K562 (cell line): ENCODE measurements around the gene IGFALS. TPM values are rescaled to one million over a fixed set of nuclear protein-coding genes. Genes with fewer than 3 reads are reported as not detected.

Experiments used
- ATAC-seq: fragments of 200-7000 bp; cut with Tn5 transposase; 3 replicates; pipeline ENCODE4 v1.9.1; 2020; ENCODE audit warnings: moderate library complexity
- BruUV-seq: library from RNA; stranded (reverse); fragments of 400-500 nt; replicated peaks from 2 replicates; lab custom pipeline; 2021; lab: Mats Ljungman, UMichigan
- CTCF ChIA-PET: fragments of 300-600 bp; formaldehyde crosslinking; extraction: SDS; loops from one replicate; lab custom pipeline; 2021; ENCODE audit warnings: low intra/inter-chr PET ratio; lab: Yijun Ruan, JAX
- POLR2A ChIA-PET: fragments of 300-600, 350-650 bp; sonication (Branson Sonifier 250); formaldehyde crosslinking; extraction: SDS; loops from one replicate; lab custom pipeline; 2021; ENCODE audit warnings: antibody characterized with exemption, inconsistent platforms; lab: Yijun Ruan, JAX
- DNase-seq, 4 experiments: peaks; one replicate each; pipeline versions ENCODE4 v3.0.0 to v3.0.0-alpha.2; 2011 to 2018; ENCODE audit warnings: low spot score in 3 of 4, mixed read lengths in 3 of 4; ENCODE audit errors: extremely low read depth in 1 of 4
- FAIRE-seq: peaks from 2 replicates; lab custom pipeline; 2011; peaks lifted over from hg19 to GRCh38; lab: Jason Lieb, UNC
- H2AFZ ChIP-seq: 2 replicates; pipeline ENCODE4 v1.6.0; 2011; ENCODE audit warnings: low read depth, low read length, control low read depth, inconsistent platforms
- H3K27ac ChIP-seq: fragments of 200-600 bp; 3 replicates; pipeline ENCODE4 v1.8.0; 2011; ENCODE audit warnings: low read depth, mild to moderate bottlenecking, control low read depth, inconsistent platforms, low read length, moderate library complexity, mixed read lengths; ENCODE audit errors: extremely low read depth
- H3K27me3 ChIP-seq, 2 experiments: fragments of 300-600 bp in 1 of 2; 2 replicates in 1 of 2; 3 replicates in 1 of 2; pipeline versions ENCODE4 v1.6.0 to v1.8.0; 2011; ENCODE audit warnings: inconsistent platforms in 2 of 2, low read length in 2 of 2, mild to moderate bottlenecking in 1 of 2, mixed read lengths in 1 of 2, moderate library complexity in 1 of 2; ENCODE audit not compliant: control insufficient read depth in 2 of 2, insufficient read depth in 2 of 2
- H3K36me3 ChIP-seq: fragments of 300-600 bp; 3 replicates; pipeline ENCODE4 v1.8.0; 2011; ENCODE audit warnings: mild to moderate bottlenecking, low read length, inconsistent platforms; ENCODE audit not compliant: control insufficient read depth, insufficient read depth
- H3K4me1 ChIP-seq, 2 experiments: fragments of 200-600 bp in 1 of 2; replicated peaks in 1 of 2; 2 replicates in 1 of 2; 3 replicates in 1 of 2; pipeline versions ENCODE4 v1.5.1 to v1.8.0; 2011; ENCODE audit warnings: inconsistent platforms in 2 of 2, low read length in 2 of 2, mild to moderate bottlenecking in 1 of 2, mixed read lengths in 1 of 2, moderate library complexity in 1 of 2; ENCODE audit not compliant: control insufficient read depth in 2 of 2, insufficient read depth in 2 of 2
- H3K4me2 ChIP-seq: 2 replicates; pipeline ENCODE4 v1.6.1; 2011; ENCODE audit warnings: low read length, control low read depth, inconsistent platforms, mixed read lengths; ENCODE audit not compliant: insufficient read depth
- H3K4me3 ChIP-seq: fragments of 200-600 bp; sonication (generic), shearing (Covaris generic); 2 replicates; pipeline ENCODE4 v1.5.1; 2016; ENCODE audit warnings: control low read depth, inconsistent platforms
- H3K79me2 ChIP-seq: fragments of 200-600 bp; 3 replicates; pipeline ENCODE4 v1.8.0; 2011; ENCODE audit warnings: low read length, inconsistent platforms; ENCODE audit not compliant: control insufficient read depth, insufficient read depth
- H3K9ac ChIP-seq, 2 experiments: 2 replicates each; pipeline versions ENCODE4 v1.6.0 to v1.6.1; 2011; ENCODE audit warnings: low read depth in 2 of 2, low read length in 2 of 2, control low read depth in 1 of 2, inconsistent platforms in 1 of 2, mild to moderate bottlenecking in 1 of 2, mixed read lengths in 1 of 2; ENCODE audit not compliant: insufficient read depth in 1 of 2
- H3K9me1 ChIP-seq: one replicate; pipeline ENCODE4 v1.6.0; 2011; ENCODE audit warnings: inconsistent platforms, mild to moderate bottlenecking, low read length, moderate library complexity; ENCODE audit not compliant: control insufficient read depth, insufficient read depth
- H3K9me3 ChIP-seq: replicated peaks from 2 replicates; pipeline ENCODE4 v1.5.1; 2011; ENCODE audit warnings: low read depth, low read length, inconsistent platforms; ENCODE audit not compliant: control insufficient read depth, insufficient read depth
- H4K20me1 ChIP-seq: replicated peaks from 2 replicates; pipeline ENCODE4 v1.6.1; 2011; ENCODE audit warnings: low read length, inconsistent platforms, mixed read lengths; ENCODE audit not compliant: control insufficient read depth, insufficient read depth
- BCL6 ChIP-seq: fragments of 250-450 bp; sonication (Bioruptor Pico); IDR thresholded peaks from 2 replicates; pipeline ENCODE4 v1.4.0; 2020
- CBFA2T3 ChIP-seq: fragments of 450-650 bp; IDR thresholded peaks from 2 replicates; pipeline ENCODE4 v1.6.1; 2017
- EP300 ChIP-seq: IDR thresholded peaks from 2 replicates; pipeline ENCODE4 v1.6.1; 2012; ENCODE audit warnings: low read length, improper control_type of control experiment
- FOXA3 ChIP-seq, 2 experiments: fragments of 450-650 bp in 1 of 2; sonication (generic) in 1 of 2; formaldehyde crosslinking; IDR thresholded peaks in 1 of 2; conservative IDR thresholded peaks in 1 of 2; 2 replicates each; pipeline versions ENCODE4 v1.4.0 to v1.8.0; 2020 to 2022; ENCODE audit warnings: mild to moderate bottlenecking in 2 of 2, missing genetic modification reagents in 1 of 2
- GABPA ChIP-seq: fragments of 200-800 bp; sonication (Bioruptor generic); conservative IDR thresholded peaks from 2 replicates; pipeline ENCODE4 v1.6.1; 2016; ENCODE audit warnings: low read depth, missing genetic modification characterization, missing compliant biosample characterization
- MNT ChIP-seq, 2 experiments: fragments of 450-650 bp; conservative IDR thresholded peaks; 2 replicates each; pipeline ENCODE4 v1.6.1; 2017; ENCODE audit warnings: mild to moderate bottlenecking in 2 of 2, moderate library complexity in 2 of 2
- NFIC ChIP-seq: fragments of 450-650 bp; IDR thresholded peaks from 2 replicates; pipeline ENCODE4 v1.6.1; 2017; ENCODE audit warnings: mild to moderate bottlenecking, inconsistent platforms
- NR2C1 ChIP-seq, 2 experiments: fragments of 450-650 bp; IDR thresholded peaks; 2 replicates each; pipeline ENCODE4 v1.6.1; 2017; ENCODE audit warnings: mild to moderate bottlenecking in 2 of 2, antibody characterized with exemption in 1 of 2, inconsistent platforms in 1 of 2, missing compliant biosample characterization in 1 of 2, missing genetic modification characterization in 1 of 2
- NR2C2 ChIP-seq, 2 experiments: fragments of 200-800 bp in 1 of 2; sonication (Bioruptor generic) in 1 of 2; sonication (generic) in 1 of 2; formaldehyde crosslinking in 1 of 2; IDR thresholded peaks; 2 replicates each; pipeline versions ENCODE4 v1.6.1 to v1.8.0; 2016 to 2022; ENCODE audit warnings: mild to moderate bottlenecking in 1 of 2, missing compliant biosample characterization in 1 of 2, missing genetic modification characterization in 1 of 2, missing genetic modification reagents in 1 of 2
- RCOR1 ChIP-seq, 2 experiments: IDR thresholded peaks; 2 replicates each; pipeline ENCODE4 v1.6.1; 2012; ENCODE audit warnings: low read depth in 2 of 2, low read length in 2 of 2, borderline replicate concordance in 1 of 2, improper control_type of control experiment in 1 of 2
- SMAD2 ChIP-seq: fragments of 150-350 bp; IDR thresholded peaks from 2 replicates; pipeline ENCODE4 v1.6.1; 2014; ENCODE audit warnings: low read depth, mild to moderate bottlenecking, low read length
- TCF3 ChIP-seq: sonication (generic); formaldehyde crosslinking; IDR thresholded peaks from 2 replicates; pipeline ENCODE4 v1.4.0; 2020; ENCODE audit warnings: mild to moderate bottlenecking, missing genetic modification reagents
- ZC3H8 ChIP-seq: fragments of 450-650 bp; IDR thresholded peaks from 2 replicates; pipeline ENCODE4 v1.6.1; 2017
- ZNF253 ChIP-seq: fragments of 250-450 bp; sonication (Bioruptor Pico); conservative IDR thresholded peaks from 2 replicates; pipeline ENCODE4 v1.6.1; 2021; ENCODE audit warnings: mild to moderate bottlenecking
- WGBS: fragments of 100-300 bp; shearing (Covaris generic); methylation state at CpG from one replicate; pipeline ENCODE4 v1.1.6; 2016; ENCODE audit warnings: low coverage, mixed read lengths; ENCODE audit not compliant: insufficient coverage; ENCODE audit errors: missing lambda C conversion rate; 5-methylcytosine and 5-hydroxymethylcytosine counted together
- in situ Hi-C: fragments of 300-500 bp; cut with MboI; formaldehyde crosslinking; loops from 4 replicates; pipeline ENCODE4 v1.15.0; 2018; ENCODE audit warnings: inconsistent platforms, mixed read lengths
- intact Hi-C: fragments of 100-400 bp; cut with micrococcal nuclease; formaldehyde crosslinking; loops from 2 replicates; pipeline ENCODE4 v1.14.2; 2022
- polyA plus RNA-seq, 8 experiments: library from polyadenylated mRNA; depleted of rRNA in 4 of 8; stranded (reverse) in 5 of 8; unstranded in 3 of 8; fragments of >200 nt; fragmentation: Nextera tagmentation in 2 of 8; fragmentation: Illumina TruSeq in 1 of 8; extraction: Ambion mirVana in 2 of 8; extraction: Trizol in 1 of 8; gene quantifications; 2 replicates each; pipeline versions ENCODE4 v1.2.1 to v1.2.3, GENCODE V29; 2011 to 2014; ENCODE audit warnings: inconsistent platforms in 1 of 8, missing spikeins in 1 of 8
- total RNA-seq, 7 experiments: library from RNA; depleted of rRNA in 6 of 7; stranded (reverse); fragments of >200 nt in 6 of 7; fragmentation: Illumina TruSeq in 2 of 7; extraction: Trizol in 2 of 7; gene quantifications; 2 replicates each; pipeline versions ENCODE4 v1.2.1 to v1.2.3, GENCODE V29; 2011 to 2021; ENCODE audit warnings: low replicate concordance in 1 of 7
- TF ChIP-seq, protein P1 (sequence below): sonication (generic); IDR thresholded peaks from 2 replicates; pipeline ENCODE4 v1.6.1; 2016
- TF ChIP-seq, protein P2 (sequence below): fragments of 200-800 bp; sonication (Bioruptor generic); IDR thresholded peaks from 2 replicates; pipeline ENCODE4 v1.6.1; 2017; ENCODE audit warnings: missing genetic modification characterization, missing compliant biosample characterization

IGFALS gene
- total and polyA plus RNA-seq, 9 of the 15 experiments (the other 6 are each of a cell fraction or from before 2014, with no cell fraction given): not detected

DNA sequence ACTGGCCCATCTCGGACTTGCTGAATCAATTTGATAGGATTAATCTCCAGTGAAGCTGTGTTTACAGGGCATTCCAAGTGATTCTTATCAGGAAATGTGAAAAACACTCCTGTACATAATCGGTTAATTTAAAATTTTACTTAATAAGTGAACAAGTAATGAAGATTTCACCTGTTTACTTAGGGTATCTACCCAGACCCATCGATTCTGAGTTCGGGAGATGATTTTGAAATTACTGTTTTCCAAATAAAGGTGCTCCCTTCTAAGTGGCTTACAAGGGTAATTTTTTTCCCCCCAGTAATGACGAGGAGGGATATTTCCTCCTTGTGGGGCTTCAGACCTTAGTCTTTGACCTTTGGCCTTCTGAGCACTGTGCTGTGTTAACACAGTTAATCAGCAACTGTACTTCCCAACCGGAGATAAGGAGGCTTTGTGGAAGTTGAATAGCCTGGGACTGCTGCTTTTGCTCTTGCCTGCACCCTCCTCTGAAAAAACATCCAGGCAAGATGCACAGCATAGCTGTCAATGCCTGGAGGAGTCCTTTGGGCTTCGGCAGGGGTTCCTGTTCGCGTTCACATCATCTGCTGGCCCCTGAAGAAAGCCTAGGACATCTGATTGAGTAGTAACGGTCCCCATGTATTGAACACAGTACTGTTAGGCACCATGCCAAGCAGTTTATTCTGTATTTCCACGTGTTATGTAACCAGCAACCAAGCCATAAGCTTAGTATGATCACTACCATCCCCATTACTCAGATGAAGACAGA lies 35.3 kb upstream of the IGFALS start:
- intact Hi-C loops: no loop called here
- H2AFZ ChIP-seq: no peak overlapping the region
- TF ChIP-seq MNT (conservative IDR thresholded peaks at IDR 0.05) (0 out of 4 replicates have a peak, but pooled peaks of 1 of the 2 experiments have one; percentile 28), ZC3H8 (no peak), GABPA (tag) (no peak), BCL6 (no peak), FOXA3 (CRISPR knock-in tag; conservative IDR thresholded peaks at IDR 0.05 in 1 of 2, IDR thresholded peaks at IDR 0.05 in 1 of 2) (peak in 1 of 2 experiments; percentile 47; a peak in 1 of 4 replicates), SMAD2 (no peak), ZNF253 (no peak), NR2C2 (CRISPR knock-in tag; IDR thresholded peaks at IDR 0.05) (no peak), NR2C2 (tag; IDR thresholded peaks at IDR 0.05) (peak; percentile 66; the same call in 1 of the 2 replicates), NR2C1 (IDR thresholded peaks at IDR 0.05) (peak; percentile 66; the same call in 1 of the 2 replicates), NR2C1 (tag; IDR thresholded peaks at IDR 0.05) (peak; percentile 76), NFIC (peak; percentile 62), TCF3 (peak; percentile 25; the same call in 1 of the 2 replicates), RCOR1 (IDR thresholded peaks at IDR 0.05; ENCODE audit: borderline replicate concordance in 1 of 2, low read depth in 2 of 2, low read length in 2 of 2) (peak in 1 of 2 experiments; percentile 50; a peak in 1 of 4 replicates), EP300 (0 out of 2 replicates have a peak, but pooled peaks have one; percentile 18), CBFA2T3 (peak; percentile 33; the same call in 1 of the 2 replicates)
- TF ChIP-seq, protein P1, sequence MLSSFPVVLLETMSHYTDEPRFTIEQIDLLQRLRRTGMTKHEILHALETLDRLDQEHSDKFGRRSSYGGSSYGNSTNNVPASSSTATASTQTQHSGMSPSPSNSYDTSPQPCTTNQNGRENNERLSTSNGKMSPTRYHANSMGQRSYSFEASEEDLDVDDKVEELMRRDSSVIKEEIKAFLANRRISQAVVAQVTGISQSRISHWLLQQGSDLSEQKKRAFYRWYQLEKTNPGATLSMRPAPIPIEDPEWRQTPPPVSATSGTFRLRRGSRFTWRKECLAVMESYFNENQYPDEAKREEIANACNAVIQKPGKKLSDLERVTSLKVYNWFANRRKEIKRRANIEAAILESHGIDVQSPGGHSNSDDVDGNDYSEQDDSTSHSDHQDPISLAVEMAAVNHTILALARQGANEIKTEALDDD: 0 out of 2 replicates have a peak, but pooled peaks have one; percentile 25
- TF ChIP-seq, protein P2, sequence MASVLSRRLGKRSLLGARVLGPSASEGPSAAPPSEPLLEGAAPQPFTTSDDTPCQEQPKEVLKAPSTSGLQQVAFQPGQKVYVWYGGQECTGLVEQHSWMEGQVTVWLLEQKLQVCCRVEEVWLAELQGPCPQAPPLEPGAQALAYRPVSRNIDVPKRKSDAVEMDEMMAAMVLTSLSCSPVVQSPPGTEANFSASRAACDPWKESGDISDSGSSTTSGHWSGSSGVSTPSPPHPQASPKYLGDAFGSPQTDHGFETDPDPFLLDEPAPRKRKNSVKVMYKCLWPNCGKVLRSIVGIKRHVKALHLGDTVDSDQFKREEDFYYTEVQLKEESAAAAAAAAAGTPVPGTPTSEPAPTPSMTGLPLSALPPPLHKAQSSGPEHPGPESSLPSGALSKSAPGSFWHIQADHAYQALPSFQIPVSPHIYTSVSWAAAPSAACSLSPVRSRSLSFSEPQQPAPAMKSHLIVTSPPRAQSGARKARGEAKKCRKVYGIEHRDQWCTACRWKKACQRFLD (CRISPR knock-in tag): no peak

More for the DNA sequence above, 35.3 kb upstream of the IGFALS start:
- Histone ChIP-seq H3K4me1 (peaks cover 29 to 46% of the 10 kb centered on the region in 2 experiments), H3K4me2 (peak overlapping the region; percentile 71), H3K36me3 (peaks cover 13% of the 10 kb centered on the region; the same call in 2 of the 3 replicates), H3K27ac (0 out of 3 replicates have a peak overlapping the region, but pooled peaks have one; percentile 18), H3K27me3 (no peaks in the 10 kb centered on the region), H3K4me3 (peak overlapping the region; percentile 3; the same call in 1 of the 2 replicates), H3K9me3 (no peaks in the 10 kb centered on the region), H3K79me2 (peaks cover 21% of the 10 kb centered on the region), H3K9me1 (no peaks in the 10 kb centered on the region), H4K20me1 (peaks cover 9% of the 10 kb centered on the region), H3K9ac (peak overlapping the region in 1 of 2 experiments; percentile 5; a peak in 2 of 4 replicates)
- ChIA-PET CTCF (no interaction called here), POLR2A (interaction anchor here (0.6 kb wide), 2 partner anchors 10 to 103 kb away, joined by 3 read pairs; no protein-coding TSS in a partner anchor)
- FAIRE-seq (peak; percentile 85), DNase-seq (peak in 1 of 4 experiments; percentile 62), ATAC-seq (no peak)
- BruUV-seq: no TSS peak
- 20% methylated on average over 11 of the region's 11 CpGs for WGBS
- in situ Hi-C loops: no loop called here
